Natural killer cell (primary cell): ENCODE measurements around the gene GNAS-AS1. TPM values are rescaled to one million over a fixed set of nuclear protein-coding genes. Genes with fewer than 3 reads are reported as not detected.
"Not testable (repeated sequence)": the region's sequence is repeated elsewhere in the genome, so short reads cannot be mapped to it uniquely, and the experiment has no call there.

Experiments used
- ATAC-seq, 3 donors: fragments of 150-1000 bp in 2 of 3; fragments of 200-7000 bp in 1 of 3; cut with Tn5 transposase; 1 replicate in 1 of 3; 2 replicates in 2 of 3; pipeline ENCODE4 v1.10.0; 2021; ENCODE audit warnings: mild to moderate bottlenecking in 2 of 3, moderate library complexity in 2 of 3
- DNase-seq, 2 donors: peaks; one replicate each; pipeline versions ENCODE4 v3.0.0 to v3.0.0-alpha.2; 2013 to 2021; ENCODE audit warnings: mixed read lengths in 1 of 2
- H3K27ac ChIP-seq: one replicate; pipeline ENCODE4 v1.5.1; 2013; ENCODE audit warnings: mild to moderate bottlenecking, low read length
- H3K27me3 ChIP-seq: one replicate; pipeline ENCODE4 v1.6.1; 2013; ENCODE audit warnings: low read length; ENCODE audit not compliant: control insufficient read depth, insufficient read depth
- H3K36me3 ChIP-seq: one replicate; pipeline ENCODE4 v1.6.1; 2013; ENCODE audit warnings: low read length; ENCODE audit not compliant: control insufficient read depth, insufficient read depth
- H3K4me1 ChIP-seq: one replicate; pipeline ENCODE4 v1.6.1; 2013; ENCODE audit warnings: low read length; ENCODE audit not compliant: control insufficient read depth, insufficient read depth
- H3K4me3 ChIP-seq: one replicate; pipeline ENCODE4 v1.5.1; 2013; ENCODE audit warnings: low read length
- H3K9me3 ChIP-seq: one replicate; pipeline ENCODE4 v1.6.1; 2013; ENCODE audit warnings: low read length; ENCODE audit not compliant: control insufficient read depth, insufficient read depth
- H3K27ac Mint-ChIP-seq, 2 donors: one replicate each; pipeline ENCODE4 v1.8.0; 2022; ENCODE audit warnings: mild to moderate bottlenecking in 2 of 2, mixed read lengths in 2 of 2, moderate library complexity in 1 of 2
- H3K27me3 Mint-ChIP-seq, 2 donors: one replicate each; pipeline ENCODE4 v1.8.0; 2022; ENCODE audit warnings: low read depth in 2 of 2, mixed read lengths in 2 of 2
- H3K36me3 Mint-ChIP-seq: one replicate; pipeline ENCODE4 v1.8.0; 2022; ENCODE audit warnings: mixed read lengths
- H3K4me1 Mint-ChIP-seq, 2 donors: one replicate each; pipeline ENCODE4 v1.8.0; 2022; ENCODE audit warnings: mixed read lengths in 2 of 2
- H3K4me3 Mint-ChIP-seq: one replicate; pipeline ENCODE4 v1.8.0; 2022; ENCODE audit warnings: mild to moderate bottlenecking, moderate library complexity, mixed read lengths
- H3K9me3 Mint-ChIP-seq, 2 donors: one replicate each; pipeline ENCODE4 v1.8.0; 2022; ENCODE audit warnings: mixed read lengths in 2 of 2
- WGBS: methylation state at CpG from one replicate; pipeline ENCODE4 v1.1.7; 2013; ENCODE audit warnings: missing lambda C conversion rate; ENCODE audit not compliant: insufficient coverage; 5-methylcytosine and 5-hydroxymethylcytosine counted together
- intact Hi-C: fragments of 100-400 bp; cut with micrococcal nuclease; formaldehyde crosslinking; loops from one replicate; pipeline ENCODE4 v1.14.2; 2022
- total RNA-seq, 4 donors: library from RNA; stranded (reverse); fragments of 120-200 nt in 1 of 4; gene quantifications; one replicate each; pipeline versions ENCODE4 v1.2.3 to v1.2.4, GENCODE V29; 2013 to 2022
- TF ChIP-seq, protein P1 (sequence below): fragments of 200-600 bp; IDR thresholded peaks from one replicate; pipeline ENCODE4 v1.8.0; 2022; ENCODE audit warnings: antibody characterized with exemption

GNAS-AS1 gene
- total RNA-seq, 3 donors from 2014 or later (not counting 1 experiment from before 2014, with no cell fraction given), result 0.60 to 0.66 TPM; not detected in 1

DNA sequence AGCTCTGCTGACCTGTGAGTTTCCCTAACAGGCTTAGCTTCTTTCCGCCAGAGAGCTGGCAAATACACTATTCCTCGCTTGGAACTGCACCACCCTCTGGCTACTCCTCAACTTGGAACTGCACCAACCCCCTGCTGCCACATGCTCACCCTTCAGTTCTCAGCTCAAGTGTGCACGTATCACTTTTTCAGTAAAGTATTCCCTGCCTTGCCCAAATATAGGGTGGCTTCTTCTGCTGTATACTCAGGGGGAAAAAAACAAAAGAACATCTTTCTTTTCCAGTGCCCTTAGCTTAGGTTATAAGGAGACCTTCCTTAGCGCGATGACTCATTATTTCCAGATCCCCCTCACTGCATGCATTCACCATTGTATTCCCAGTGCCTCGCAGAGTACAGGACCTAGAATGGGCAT, 21.2 kb downstream of the GNAS-AS1 start:
- no peaks in the 10 kb centered on the region for H3K36me3 Mint-ChIP-seq
- 94% methylated on average over 6 of the region's 6 CpGs for WGBS

DNA sequence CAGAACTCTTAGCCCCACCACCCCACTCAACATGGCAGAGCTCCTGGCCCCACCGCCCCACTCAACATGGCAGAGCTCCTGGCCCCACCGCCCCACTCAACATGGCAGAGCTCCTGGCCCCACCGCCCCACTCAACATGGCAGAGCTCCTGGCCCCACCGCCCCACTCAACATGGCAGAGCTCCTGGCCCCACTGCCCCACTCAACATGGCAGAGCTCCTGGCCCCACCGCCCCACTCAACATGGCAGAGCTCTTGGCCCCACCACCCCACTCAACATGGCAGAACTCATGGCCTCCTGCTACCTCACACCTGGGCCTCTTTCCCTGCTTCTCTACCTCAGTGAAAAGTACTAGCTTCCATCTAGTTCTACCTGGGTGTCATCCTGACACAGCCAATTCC, 21.9 kb downstream of the GNAS-AS1 start:
- H3K27me3 ChIP-seq, ATAC-seq, H3K27ac ChIP-seq, intact Hi-C loops, H3K36me3 ChIP-seq, H3K4me1 ChIP-seq, H3K27ac Mint-ChIP-seq, H3K36me3 Mint-ChIP-seq, H3K9me3 Mint-ChIP-seq, DNase-seq, H3K4me3 ChIP-seq, H3K9me3 ChIP-seq, H3K4me3 Mint-ChIP-seq, H3K4me1 Mint-ChIP-seq: not testable (repeated sequence)
- 97% methylated on average over 3 of the region's 5 CpGs for WGBS
- H3K27me3 Mint-ChIP-seq, result peaks cover 11 to 12% of the 10 kb centered on the region in 2 donors

More for the DNA sequence above, 21.2 kb downstream of the GNAS-AS1 start:
- H3K27ac Mint-ChIP-seq, result no peak overlapping the region
- ATAC-seq (no peak), DNase-seq (no peak)
- H3K9me3 Mint-ChIP-seq, result peaks cover 0 to 2% of the 10 kb centered on the region in 2 donors
- no peaks in the 10 kb centered on the region for H3K36me3 ChIP-seq
- H3K4me3 Mint-ChIP-seq, result no peak overlapping the region
- H3K27me3 Mint-ChIP-seq, result peaks cover 14 to 18% of the 10 kb centered on the region in 2 donors
- H3K27ac ChIP-seq, result no peak overlapping the region
- H3K4me3 ChIP-seq, result no peak overlapping the region
- H3K4me1 Mint-ChIP-seq, result peaks cover 0 to 5% of the 10 kb centered on the region in 2 donors
- H3K4me1 ChIP-seq, result no peaks in the 10 kb centered on the region
- intact Hi-C loops, result no loop called here
- H3K9me3 ChIP-seq, result peaks cover 2% of the 10 kb centered on the region
- TF ChIP-seq, protein P1, sequence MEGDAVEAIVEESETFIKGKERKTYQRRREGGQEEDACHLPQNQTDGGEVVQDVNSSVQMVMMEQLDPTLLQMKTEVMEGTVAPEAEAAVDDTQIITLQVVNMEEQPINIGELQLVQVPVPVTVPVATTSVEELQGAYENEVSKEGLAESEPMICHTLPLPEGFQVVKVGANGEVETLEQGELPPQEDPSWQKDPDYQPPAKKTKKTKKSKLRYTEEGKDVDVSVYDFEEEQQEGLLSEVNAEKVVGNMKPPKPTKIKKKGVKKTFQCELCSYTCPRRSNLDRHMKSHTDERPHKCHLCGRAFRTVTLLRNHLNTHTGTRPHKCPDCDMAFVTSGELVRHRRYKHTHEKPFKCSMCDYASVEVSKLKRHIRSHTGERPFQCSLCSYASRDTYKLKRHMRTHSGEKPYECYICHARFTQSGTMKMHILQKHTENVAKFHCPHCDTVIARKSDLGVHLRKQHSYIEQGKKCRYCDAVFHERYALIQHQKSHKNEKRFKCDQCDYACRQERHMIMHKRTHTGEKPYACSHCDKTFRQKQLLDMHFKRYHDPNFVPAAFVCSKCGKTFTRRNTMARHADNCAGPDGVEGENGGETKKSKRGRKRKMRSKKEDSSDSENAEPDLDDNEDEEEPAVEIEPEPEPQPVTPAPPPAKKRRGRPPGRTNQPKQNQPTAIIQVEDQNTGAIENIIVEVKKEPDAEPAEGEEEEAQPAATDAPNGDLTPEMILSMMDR, result no peak
- peaks cover 5% of the 10 kb centered on the region for H3K27me3 ChIP-seq

GRCh38 chr20:58828136-58828535, 22.6 kb downstream of the GNAS-AS1 start:
- Mint-ChIP-seq H3K36me3 (no peaks in the 10 kb centered on the region), H3K4me3 (no peak overlapping the region), H3K27ac (no peak overlapping the region), H3K4me1 (peaks cover 0 to 5% of the 10 kb centered on the region in 2 donors), H3K27me3 (peaks cover 4 to 6% of the 10 kb centered on the region in 2 donors), H3K9me3 (peaks cover 0 to 2% of the 10 kb centered on the region in 2 donors)
- no peak overlapping the region for H3K4me3 ChIP-seq
- TF ChIP-seq, protein P1, result no peak
- ATAC-seq (no peak), DNase-seq (no peak)
- no peaks in the 10 kb centered on the region for H3K27me3 ChIP-seq
- 93% methylated on average over 2 of the region's 2 CpGs for WGBS
- intact Hi-C loops, result no loop called here
- H3K4me1 ChIP-seq, result no peaks in the 10 kb centered on the region
- H3K36me3 ChIP-seq, result no peaks in the 10 kb centered on the region
- no peak overlapping the region for H3K27ac ChIP-seq
- H3K9me3 ChIP-seq, result peaks cover 2% of the 10 kb centered on the region

DNA sequence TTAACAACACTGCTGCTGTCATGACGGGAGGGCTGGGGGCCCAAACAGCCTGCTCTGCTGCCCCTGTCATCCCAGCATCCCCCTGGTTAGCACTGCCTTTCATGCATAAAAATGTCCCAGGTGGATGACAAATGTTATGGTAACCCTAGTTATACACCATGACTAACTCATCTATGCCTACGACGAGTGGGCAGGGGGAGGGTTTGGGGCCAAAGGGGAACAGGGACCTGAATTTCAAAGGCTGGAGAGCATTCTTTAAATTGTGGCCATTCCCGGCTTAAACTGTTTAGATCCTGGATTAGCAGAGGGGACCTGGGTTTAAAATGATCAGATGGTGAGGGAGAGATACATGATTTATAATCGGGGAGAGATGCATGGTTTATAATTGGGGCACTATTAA, 24.4 kb downstream of the GNAS-AS1 start:
- Mint-ChIP-seq H3K36me3 (no peaks in the 10 kb centered on the region), H3K27me3 (peaks cover 0 to 4% of the 10 kb centered on the region in 2 donors), H3K4me3 (no peak overlapping the region), H3K27ac (no peak overlapping the region), H3K4me1 (peaks cover 0 to 5% of the 10 kb centered on the region in 2 donors), H3K9me3 (peaks cover 0 to 2% of the 10 kb centered on the region in 2 donors)
- Histone ChIP-seq H3K36me3 (no peaks in the 10 kb centered on the region), H3K27me3 (no peaks in the 10 kb centered on the region), H3K4me3 (no peak overlapping the region), H3K4me1 (no peaks in the 10 kb centered on the region), H3K27ac (no peak overlapping the region), H3K9me3 (peaks cover 2% of the 10 kb centered on the region)
- WGBS, result 94% methylated on average over 5 of the region's 5 CpGs
- ATAC-seq (no peak), DNase-seq (no peak)
- intact Hi-C loops, result no loop called here
- TF ChIP-seq, protein P1, result no peak
